ENCODE results near the gene SLC23A2.
A peak's percentile ranks its signal among the peaks of the same experiment; 100 is the strongest.

Gene SLC23A2

GRCh38 chr20:5001174-5002076, at the start of gene SLC23A2:
Gene SLC23A2 (minus strand): TSS chr20:5001510. CDS start chr20:4932562, 68,948 bp downstream.
- no peak for TF ChIP-seq CTCF (IDR thresholded peaks at IDR 0.05; ENCODE audit: control insufficient read depth, insufficient read depth, low read depth, low read length, missing control alignments)
- H3K4me3 ChIP-seq (ENCODE audit: control insufficient read depth, low read depth, low read length) = peak within 1 kb of the TSS; percentile 72
- no peak for DNase-seq (ENCODE audit: low read depth)

GRCh38 chr20:5046656-5047339, 45.5 kb upstream of the SLC23A2 start:
- H3K4me3 ChIP-seq (ENCODE audit: control insufficient read depth, low read depth, low read length) = no peak overlapping the region
- no peak for TF ChIP-seq CTCF (IDR thresholded peaks at IDR 0.05; ENCODE audit: control insufficient read depth, insufficient read depth, low read depth, low read length, missing control alignments)
- no peak for DNase-seq (ENCODE audit: low read depth)

GRCh38 chr20:5045906-5046305, 44.6 kb upstream of the SLC23A2 start:
- no peak overlapping the region for H3K4me3 ChIP-seq (ENCODE audit: control insufficient read depth, low read depth, low read length)
- no peak for DNase-seq (ENCODE audit: low read depth)
- no peak for TF ChIP-seq CTCF (IDR thresholded peaks at IDR 0.05; ENCODE audit: control insufficient read depth, insufficient read depth, low read depth, low read length, missing control alignments)

- no peak overlapping the region for H3K4me3 ChIP-seq (ENCODE audit: control insufficient read depth, low read depth, low read length)
Observed at GRCh38 chr20:5044075-5044620, 42.8 kb upstream of the SLC23A2 start.

GRCh38 chr20:5041433-5041832, 40.1 kb upstream of the SLC23A2 start:
- no peak for TF ChIP-seq CTCF (IDR thresholded peaks at IDR 0.05; ENCODE audit: control insufficient read depth, insufficient read depth, low read depth, low read length, missing control alignments)
- H3K4me3 ChIP-seq (ENCODE audit: control insufficient read depth, low read depth, low read length) = no peak overlapping the region
- DNase-seq (ENCODE audit: low read depth) = no peak

More at GRCh38 chr20:5044075-5044620, 42.8 kb upstream of the SLC23A2 start:
- no peak for TF ChIP-seq CTCF (IDR thresholded peaks at IDR 0.05; ENCODE audit: control insufficient read depth, insufficient read depth, low read depth, low read length, missing control alignments)
- DNase-seq (ENCODE audit: low read depth) = no peak

- no peak for TF ChIP-seq CTCF (IDR thresholded peaks at IDR 0.05; ENCODE audit: control insufficient read depth, insufficient read depth, low read depth, low read length, missing control alignments)
- no peak overlapping the region for H3K4me3 ChIP-seq (ENCODE audit: control insufficient read depth, low read depth, low read length)
- DNase-seq (ENCODE audit: low read depth) = no peak
Observed at GRCh38 chr20:5040345-5040744, 39.0 kb upstream of the SLC23A2 start.
